ENCODE results near the gene SPTLC3.

SPTLC3 gene

GRCh38 chr20:13098720-13099355 is 90.1 kb downstream of the SPTLC3 start:
- no peak for DNase-seq (ENCODE audit: low read depth in 2 of 2)

GRCh38 chr20:13099676-13100075 is 90.9 kb downstream of the SPTLC3 start:
- no peak for DNase-seq (ENCODE audit: low read depth in 2 of 2)

GRCh38 chr20:13101276-13101675 is 92.5 kb downstream of the SPTLC3 start:
- DNase-seq (ENCODE audit: low read depth in 2 of 2): no peak

- DNase-seq (ENCODE audit: low read depth in 2 of 2): no peak
Observed at GRCh38 chr20:13101706-13102105, 92.9 kb downstream of the SPTLC3 start.

GRCh38 chr20:13102237-13102636 is 93.5 kb downstream of the SPTLC3 start:
- DNase-seq (ENCODE audit: low read depth in 2 of 2): no peak

GRCh38 chr20:13102694-13103093 is 93.9 kb downstream of the SPTLC3 start:
- DNase-seq (ENCODE audit: low read depth in 2 of 2): no peak

GRCh38 chr20:13105039-13105438 is 96.3 kb downstream of the SPTLC3 start:
- DNase-seq (ENCODE audit: low read depth in 2 of 2): no peak

- DNase-seq (ENCODE audit: low read depth in 2 of 2): no peak
Observed at GRCh38 chr20:13105864-13106457, 97.2 kb downstream of the SPTLC3 start.

GRCh38 chr20:13109658-13110057 is 100.9 kb downstream of the SPTLC3 start:
- DNase-seq (ENCODE audit: low read depth in 2 of 2): no peak

GRCh38 chr20:13110796-13111195 is 102.0 kb downstream of the SPTLC3 start:
- no peak for DNase-seq (ENCODE audit: low read depth in 2 of 2)

GRCh38 chr20:13111249-13111911 is 102.6 kb downstream of the SPTLC3 start:
- no peak for DNase-seq (ENCODE audit: low read depth in 2 of 2)

- no peak for DNase-seq (ENCODE audit: low read depth in 2 of 2)
Observed at GRCh38 chr20:13113731-13114130, 105.0 kb downstream of the SPTLC3 start.

GRCh38 chr20:13117200-13117599 is 108.4 kb downstream of the SPTLC3 start:
- DNase-seq (ENCODE audit: low read depth in 2 of 2): no peak

GRCh38 chr20:13118676-13119075 is 109.9 kb downstream of the SPTLC3 start:
- DNase-seq (ENCODE audit: low read depth in 2 of 2): no peak

GRCh38 chr20:13119583-13119982 is 110.8 kb downstream of the SPTLC3 start:
- DNase-seq (ENCODE audit: low read depth in 2 of 2): peak in 1 of 2 donors; percentile 4

GRCh38 chr20:13120471-13120870 is 111.7 kb downstream of the SPTLC3 start:
- DNase-seq (ENCODE audit: low read depth in 2 of 2): no peak

- DNase-seq (ENCODE audit: low read depth in 2 of 2): no peak
Observed at GRCh38 chr20:13121840-13122515, 113.2 kb downstream of the SPTLC3 start.

GRCh38 chr20:13125486-13125885 is 116.7 kb downstream of the SPTLC3 start:
- DNase-seq (ENCODE audit: low read depth in 2 of 2): no peak

GRCh38 chr20:13128173-13128572 is 119.4 kb downstream of the SPTLC3 start:
- no peak for DNase-seq (ENCODE audit: low read depth in 2 of 2)

- DNase-seq (ENCODE audit: low read depth in 2 of 2): no peak
Observed at GRCh38 chr20:13130061-13130706, 121.4 kb downstream of the SPTLC3 start.

GRCh38 chr20:13130707-13131103 is 121.9 kb downstream of the SPTLC3 start:
- DNase-seq (ENCODE audit: low read depth in 2 of 2): no peak

GRCh38 chr20:13131688-13132087 is 122.9 kb downstream of the SPTLC3 start:
- no peak for DNase-seq (ENCODE audit: low read depth in 2 of 2)

Data from stimulated activated CD8-positive, alpha-beta memory T cell treated with anti-CD3 and anti-CD28 coated beads, Interleukin-15, amount 100 ng/mL, for 48 hours (primary cell).